GM19397 (cell line): ENCODE results near the gene MAP1LC3B.

Experiments
- ATAC-seq: cut with Tn5 transposase; IDR thresholded peaks from one replicate; pipeline ENCODE4 v1.9.1; 2021; ENCODE audit warnings: mild to moderate bottlenecking, moderate library complexity; ENCODE audit not compliant: unreplicated experiment

MAP1LC3B gene

GRCh38 chr16:87451563-87452210, 59.6 kb downstream of the MAP1LC3B start:
- no peak for ATAC-seq

- ATAC-seq, result no peak
Measured at GRCh38 chr16:87453326-87453725, 61.2 kb downstream of the MAP1LC3B start.
